HG02943 (cell line): ENCODE measurements around the gene ABL2.

Source experiments
- ATAC-seq: cut with Tn5 transposase; IDR thresholded peaks from one replicate; pipeline ENCODE4 v1.9.1; 2021; ENCODE audit warnings: mild to moderate bottlenecking, low read depth, moderate library complexity; ENCODE audit not compliant: unreplicated experiment

ABL2 gene

DNA sequence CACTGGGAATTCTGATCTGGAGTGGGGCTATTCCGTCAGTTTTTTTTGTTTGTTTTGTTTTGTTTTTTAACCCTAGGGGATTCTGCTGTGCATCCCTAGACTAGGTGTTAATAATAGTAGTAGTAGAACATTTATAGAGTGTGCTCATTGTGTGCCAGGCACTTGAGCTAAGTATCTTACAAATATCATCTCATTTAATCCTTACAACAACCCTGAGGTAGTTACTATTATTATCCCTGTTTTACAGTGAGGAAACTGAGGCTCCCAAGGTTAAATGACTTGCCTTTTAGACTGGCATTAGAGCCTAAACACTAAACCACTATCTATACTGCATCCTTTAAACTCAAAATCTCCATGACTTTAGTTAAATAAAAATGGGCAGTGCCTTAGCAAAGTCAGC, 125.5 kb downstream of the ABL2 start:
- ATAC-seq, result no peak

- ATAC-seq, result no peak
These were observed 127.9 kb downstream of the ABL2 start for GRCh38 chr1:179101566-179101965.

DNA sequence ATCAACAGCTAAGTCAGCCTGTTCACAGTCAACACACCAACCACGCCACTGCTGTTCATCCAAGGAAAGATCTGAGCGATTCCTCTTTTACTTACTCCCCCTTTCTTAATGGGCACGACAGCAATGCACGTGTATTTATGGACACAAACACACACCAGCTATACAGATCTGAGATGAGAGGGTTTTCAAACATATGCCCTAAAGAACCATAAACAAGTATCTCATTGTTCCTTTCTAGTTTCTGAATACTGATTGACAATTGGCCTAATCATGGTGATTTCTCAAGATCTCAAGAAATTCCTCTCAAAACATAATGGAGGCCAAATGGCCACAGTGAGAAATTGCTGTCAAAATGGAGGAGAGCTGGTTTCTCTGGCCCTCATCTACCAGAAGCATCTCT, 129.6 kb downstream of the ABL2 start:
- no peak for ATAC-seq

DNA sequence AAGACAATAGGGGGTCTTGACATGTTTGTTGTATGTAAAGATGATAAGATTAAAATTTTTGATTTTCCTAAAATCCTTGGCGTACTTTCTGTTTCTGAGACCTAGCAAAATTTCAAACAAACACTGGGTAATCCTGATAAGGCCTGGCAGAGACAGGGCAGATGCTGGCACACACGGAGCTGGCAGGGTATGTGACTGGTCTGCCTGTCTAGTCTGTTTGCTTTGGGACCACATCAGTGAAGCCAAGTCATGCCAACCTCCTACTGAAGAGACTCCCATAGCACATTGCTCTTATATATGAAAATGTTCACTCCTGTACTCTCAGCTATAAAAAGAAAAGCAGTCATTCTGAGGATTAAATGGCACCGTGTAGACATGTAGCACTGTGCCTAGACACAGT, 133.6 kb downstream of the ABL2 start:
- no peak for ATAC-seq

- ATAC-seq, result no peak
These were observed 134.1 kb downstream of the ABL2 start for GRCh38 chr1:179095377-179095776.

DNA sequence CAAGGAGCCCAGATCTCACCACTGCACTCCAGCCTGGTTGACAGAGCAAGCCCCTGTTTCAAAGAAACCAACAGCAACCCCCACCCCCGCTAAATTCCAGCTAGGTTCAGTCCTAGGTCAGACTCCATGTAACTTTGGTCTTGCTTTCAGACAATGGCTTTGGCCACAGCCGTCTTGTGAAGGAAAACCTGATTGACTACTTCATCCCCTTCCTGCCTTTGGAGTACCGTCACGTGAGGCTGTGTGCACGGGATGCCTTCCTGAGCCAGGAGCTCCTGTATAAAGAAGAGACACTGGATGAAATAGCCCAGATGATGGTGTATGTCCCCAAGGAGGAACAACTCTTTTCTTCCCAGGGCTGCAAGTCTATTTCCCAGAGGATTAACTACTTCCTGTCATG, 134.7 kb downstream of the ABL2 start:
- ATAC-seq, result no peak

GRCh38 chr1:179092896-179093461, 136.5 kb downstream of the ABL2 start:
- ATAC-seq, result no peak

- no peak for ATAC-seq
These were observed 137.7 kb downstream of the ABL2 start for GRCh38 chr1:179091691-179092165.

DNA sequence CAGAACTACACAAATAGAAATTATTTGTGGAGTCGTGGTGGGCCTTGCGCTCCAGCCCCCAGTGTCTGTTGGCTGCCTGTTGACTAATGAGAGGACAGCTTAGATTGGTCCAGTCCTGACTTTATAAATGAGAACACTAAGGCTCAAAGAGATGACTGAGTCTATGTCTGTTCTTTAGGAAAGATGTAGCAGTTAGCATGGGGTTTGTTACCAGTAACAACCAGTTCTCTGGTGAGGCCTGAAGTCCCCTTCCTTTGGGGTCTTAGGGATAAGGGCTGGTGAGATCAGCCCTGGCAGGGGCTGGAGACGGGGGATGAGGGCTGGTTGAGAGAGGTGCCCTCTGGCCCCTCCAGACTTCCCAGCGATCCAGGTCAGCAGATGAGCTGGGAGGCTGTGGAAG, 138.6 kb downstream of the ABL2 start:
- ATAC-seq, result no peak

DNA sequence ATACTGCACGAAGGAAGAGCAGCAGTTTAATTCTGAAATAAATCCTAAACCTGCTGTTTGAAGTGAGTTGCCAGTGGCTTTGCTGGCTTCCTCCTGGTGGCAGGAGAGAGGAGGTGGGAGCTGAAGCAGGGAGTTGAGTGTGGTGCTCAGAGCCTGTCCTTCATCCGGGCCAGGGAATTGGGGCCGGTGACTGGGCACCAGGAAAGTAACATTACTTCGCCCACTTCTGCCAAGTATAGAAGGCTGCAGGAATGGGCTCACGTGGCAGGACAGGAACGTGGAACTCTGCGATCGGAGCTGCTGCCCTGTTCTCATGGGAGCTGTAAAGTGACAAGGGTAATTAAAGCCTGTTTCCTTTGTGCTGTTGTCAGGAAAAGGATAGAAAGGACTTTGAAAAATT, 139.0 kb downstream of the ABL2 start:
- ATAC-seq, result no peak

GRCh38 chr1:179089827-179090482, 139.5 kb downstream of the ABL2 start:
- ATAC-seq, result no peak

GRCh38 chr1:179087665-179088064, 141.8 kb downstream of the ABL2 start:
- no peak for ATAC-seq

DNA sequence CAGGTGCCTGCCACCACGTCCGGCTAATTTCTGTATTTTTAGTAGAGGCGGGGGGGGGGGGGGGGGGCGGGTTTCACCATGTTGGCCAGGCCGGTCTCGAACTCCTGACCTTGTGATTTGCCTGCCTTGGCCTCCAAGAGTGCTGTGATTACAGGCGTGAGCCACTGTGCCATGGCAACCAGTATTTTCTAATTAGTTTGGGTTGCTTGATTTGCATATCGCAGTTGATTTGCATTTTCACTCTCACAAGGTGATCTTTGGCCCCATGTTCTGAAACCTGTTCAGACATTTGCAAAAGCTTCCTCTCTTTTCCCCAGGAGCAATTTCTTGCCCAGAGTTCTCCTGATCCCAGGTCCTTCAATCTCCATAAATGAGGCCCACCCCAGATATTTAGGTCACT, 145.9 kb downstream of the ABL2 start:
- ATAC-seq, result no peak

DNA sequence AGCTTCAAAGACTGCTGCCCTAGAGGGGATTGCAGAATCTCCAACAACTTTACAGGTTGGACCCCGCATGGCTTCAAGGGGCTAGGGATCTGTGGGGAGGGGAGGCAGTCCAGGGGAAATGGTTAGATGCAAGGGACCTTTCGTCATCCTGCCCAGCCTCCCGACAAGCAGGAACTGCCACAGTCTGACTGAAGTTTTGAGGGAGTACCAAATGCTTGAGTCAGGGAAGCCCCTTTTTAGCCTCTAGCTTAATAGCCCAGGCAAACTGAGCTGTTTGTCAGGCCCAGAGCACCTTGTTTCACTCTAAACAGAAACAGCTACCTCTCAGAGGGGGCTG, 146.5 kb downstream of the ABL2 start:
- no peak for ATAC-seq

GRCh38 chr1:179082333-179082998, 147.0 kb downstream of the ABL2 start:
- ATAC-seq, result peak; percentile 14

GRCh38 chr1:179081687-179082332, 147.7 kb downstream of the ABL2 start, which contains the start of gene TOR3A:
Gene TOR3A, plus strand, starts transcription at chr1:179082070. Its CDS starts 59 bp downstream, at chr1:179082129.
- ATAC-seq, result peak; percentile 79

- ATAC-seq, result peak; percentile 35
These were observed 148.4 kb downstream of the ABL2 start for GRCh38 chr1:179080866-179081686.

GRCh38 chr1:179079113-179079761, 150.2 kb downstream of the ABL2 start:
- no peak for ATAC-seq

DNA sequence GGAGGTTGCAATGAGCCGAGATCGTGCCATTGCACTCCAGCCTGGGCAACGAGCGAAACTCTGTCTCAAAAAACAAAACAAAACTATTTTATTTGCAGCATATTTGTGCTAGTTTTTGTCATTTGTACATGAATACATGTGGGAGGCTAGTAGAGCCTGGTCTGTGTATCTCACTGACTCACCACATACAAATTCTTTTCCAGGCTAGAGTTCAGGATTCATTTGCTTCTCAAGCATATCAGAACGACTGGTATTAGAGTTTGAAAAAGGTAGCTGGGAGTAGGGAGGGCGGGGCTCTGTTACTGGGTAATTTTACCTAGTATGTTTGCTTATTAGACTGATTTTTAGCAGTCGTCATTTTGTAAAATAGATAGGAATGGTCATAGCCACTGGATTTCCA, 152.1 kb downstream of the ABL2 start:
- ATAC-seq, result no peak

GRCh38 chr1:179066471-179066870, 163.0 kb downstream of the ABL2 start:
- no peak for ATAC-seq
